HepG2 (cell line): ENCODE measurements around the gene CCDC97. TPM values are rescaled to one million over a fixed set of nuclear protein-coding genes. Genes with fewer than 3 reads are reported as not detected.

Experiments
- DR1 ChIP-seq: sonication (generic); formaldehyde crosslinking; IDR thresholded peaks from 2 replicates; pipeline ENCODE4 v1.8.0; 2021; ENCODE audit warnings: mild to moderate bottlenecking, missing genetic modification reagents, inconsistent platforms
- TBL1XR1 ChIP-seq: fragments of 150-350 bp; IDR thresholded peaks from 2 replicates; pipeline ENCODE4 v1.6.1; 2014; ENCODE audit warnings: borderline replicate concordance, low read length; ENCODE audit not compliant: partially characterized antibody
- YEATS2 ChIP-seq: sonication (generic); formaldehyde crosslinking; IDR thresholded peaks from 2 replicates; pipeline ENCODE4 v1.4.0; 2020; ENCODE audit warnings: missing genetic modification reagents, borderline replicate concordance
- ZC3H13 ChIP-seq: sonication (generic); formaldehyde crosslinking; IDR thresholded peaks from 2 replicates; pipeline ENCODE4 v1.8.1; 2023; ENCODE audit warnings: mild to moderate bottlenecking, missing genetic modification reagents, moderate library complexity
- ZNF136 ChIP-seq: sonication (generic); formaldehyde crosslinking; IDR thresholded peaks from 2 replicates; pipeline ENCODE4 v1.8.1; 2022; ENCODE audit warnings: low read depth, mild to moderate bottlenecking, moderate library complexity, missing genetic modification reagents
- ZNF549 ChIP-seq: sonication (generic); formaldehyde crosslinking; IDR thresholded peaks from 2 replicates; pipeline ENCODE4 v1.5.0; 2020; ENCODE audit warnings: missing genetic modification reagents
- polyA plus RNA-seq, 8 experiments: library from polyadenylated mRNA; depleted of rRNA in 3 of 8; stranded (reverse) in 7 of 8; unstranded in 1 of 8; fragments of >200 nt; fragmentation: Illumina TruSeq in 4 of 8; extraction: Trizol in 4 of 8; gene quantifications; 2 replicates each; pipeline versions ENCODE4 v1.2.1 to v1.2.3, GENCODE V29; 2011 to 2016; ENCODE audit warnings: low read depth in 4 of 8, missing spikeins in 1 of 8, mixed read lengths in 1 of 8; ENCODE audit not compliant: insufficient read depth in 1 of 8
- total RNA-seq, 5 experiments: library from RNA; depleted of rRNA; stranded (reverse); fragments of >200 nt; fragmentation: Illumina TruSeq; extraction: Trizol; gene quantifications; 2 replicates each; pipeline ENCODE4 v1.2.3, GENCODE V29; 2016; ENCODE audit warnings: low read depth in 1 of 5
- TF ChIP-seq, protein P1 (sequence below): sonication (generic); formaldehyde crosslinking; IDR thresholded peaks from 2 replicates; pipeline ENCODE4 v1.4.0; 2020; ENCODE audit warnings: missing genetic modification reagents, borderline replicate concordance
- TF ChIP-seq, protein P2 (sequence below): sonication (generic); formaldehyde crosslinking; IDR thresholded peaks from 2 replicates; pipeline ENCODE4 v1.8.0; 2023; ENCODE audit warnings: mild to moderate bottlenecking, missing genetic modification reagents
- TF ChIP-seq, protein P3 (sequence below): sonication (generic); formaldehyde crosslinking; IDR thresholded peaks from 2 replicates; pipeline ENCODE4 v1.8.1; 2022; ENCODE audit warnings: low read depth, mild to moderate bottlenecking, missing genetic modification reagents
- TF ChIP-seq, protein P4 (sequence below): sonication (generic); formaldehyde crosslinking; IDR thresholded peaks from 2 replicates; pipeline ENCODE4 v1.8.1; 2023; ENCODE audit warnings: mild to moderate bottlenecking, missing genetic modification reagents
- TF ChIP-seq, protein P5 (sequence below): sonication (generic); formaldehyde crosslinking; IDR thresholded peaks from 2 replicates; pipeline ENCODE4 v1.5.1; 2020; ENCODE audit warnings: mild to moderate bottlenecking, moderate library complexity, missing genetic modification reagents
- TF ChIP-seq, protein P6 (sequence below): sonication (generic); formaldehyde crosslinking; IDR thresholded peaks from 2 replicates; pipeline ENCODE4 v1.9.0; 2021; ENCODE audit warnings: missing genetic modification reagents, mild to moderate bottlenecking, borderline replicate concordance
- TF ChIP-seq, protein P7 (sequence below): fragments of 450-650 bp; IDR thresholded peaks from 2 replicates; pipeline ENCODE4 v1.6.1; 2016

Gene CCDC97
- total and polyA plus RNA-seq, 2 of the 13 experiments (the other 11 are each of a cell fraction or from before 2014, with no cell fraction given) = 6.2 to 7.3 TPM

DNA sequence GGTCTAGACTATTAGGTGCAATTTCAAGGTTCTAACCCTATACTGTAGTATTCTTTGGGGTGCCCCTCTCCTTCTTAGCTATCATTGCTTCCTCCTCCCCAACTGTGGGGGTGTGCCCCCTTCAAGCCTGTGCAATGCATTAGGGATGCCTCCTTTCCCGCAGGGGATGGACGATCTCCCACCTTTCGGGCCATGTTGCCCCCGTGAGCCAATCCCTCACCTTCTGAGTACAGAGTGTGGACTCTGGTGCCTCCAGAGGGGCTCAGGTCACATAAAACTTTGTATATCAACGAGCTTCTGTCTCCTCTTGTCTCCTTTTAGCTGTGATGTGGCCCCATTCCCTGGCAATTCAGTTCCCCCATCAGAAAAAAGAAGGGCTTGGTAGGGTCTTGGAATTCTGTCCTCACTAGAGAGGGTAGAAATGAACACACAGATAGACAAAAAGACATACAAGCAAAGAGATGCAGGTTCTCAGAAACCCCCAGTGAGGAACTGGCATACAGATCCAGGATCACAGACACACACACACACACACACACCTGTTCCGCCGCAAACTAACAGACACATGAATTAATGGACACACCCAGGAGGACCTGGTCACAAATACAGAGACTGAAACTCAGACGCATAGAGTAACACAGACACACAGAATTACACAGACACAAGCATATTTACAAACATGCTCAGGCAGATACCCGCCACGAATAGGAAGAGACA lies 48.3 kb upstream of the CCDC97 start (continued):
- TF ChIP-seq, protein P1, sequence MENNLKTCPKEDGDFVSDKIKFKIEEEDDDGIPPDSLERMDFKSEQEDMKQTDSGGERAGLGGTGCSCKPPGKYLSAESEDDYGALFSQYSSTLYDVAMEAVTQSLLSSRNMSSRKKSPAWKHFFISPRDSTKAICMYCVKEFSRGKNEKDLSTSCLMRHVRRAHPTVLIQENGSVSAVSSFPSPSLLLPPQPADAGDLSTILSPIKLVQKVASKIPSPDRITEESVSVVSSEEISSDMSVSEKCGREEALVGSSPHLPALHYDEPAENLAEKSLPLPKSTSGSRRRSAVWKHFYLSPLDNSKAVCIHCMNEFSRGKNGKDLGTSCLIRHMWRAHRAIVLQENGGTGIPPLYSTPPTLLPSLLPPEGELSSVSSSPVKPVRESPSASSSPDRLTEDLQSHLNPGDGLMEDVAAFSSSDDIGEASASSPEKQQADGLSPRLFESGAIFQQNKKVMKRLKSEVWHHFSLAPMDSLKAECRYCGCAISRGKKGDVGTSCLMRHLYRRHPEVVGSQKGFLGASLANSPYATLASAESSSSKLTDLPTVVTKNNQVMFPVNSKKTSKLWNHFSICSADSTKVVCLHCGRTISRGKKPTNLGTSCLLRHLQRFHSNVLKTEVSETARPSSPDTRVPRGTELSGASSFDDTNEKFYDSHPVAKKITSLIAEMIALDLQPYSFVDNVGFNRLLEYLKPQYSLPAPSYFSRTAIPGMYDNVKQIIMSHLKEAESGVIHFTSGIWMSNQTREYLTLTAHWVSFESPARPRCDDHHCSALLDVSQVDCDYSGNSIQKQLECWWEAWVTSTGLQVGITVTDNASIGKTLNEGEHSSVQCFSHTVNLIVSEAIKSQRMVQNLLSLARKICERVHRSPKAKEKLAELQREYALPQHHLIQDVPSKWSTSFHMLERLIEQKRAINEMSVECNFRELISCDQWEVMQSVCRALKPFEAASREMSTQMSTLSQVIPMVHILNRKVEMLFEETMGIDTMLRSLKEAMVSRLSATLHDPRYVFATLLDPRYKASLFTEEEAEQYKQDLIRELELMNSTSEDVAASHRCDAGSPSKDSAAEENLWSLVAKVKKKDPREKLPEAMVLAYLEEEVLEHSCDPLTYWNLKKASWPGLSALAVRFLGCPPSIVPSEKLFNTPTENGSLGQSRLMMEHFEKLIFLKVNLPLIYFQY = no peak
- TF ChIP-seq ZNF136 (no peak), TBL1XR1 (no peak), ZNF549 (CRISPR knock-in tag) (no peak), ZC3H13 (CRISPR knock-in tag) (0 out of 2 replicates have a peak, but pooled peaks have one; percentile 57), DR1 (CRISPR knock-in tag) (no peak), YEATS2 (no peak)
- TF ChIP-seq, protein P2, sequence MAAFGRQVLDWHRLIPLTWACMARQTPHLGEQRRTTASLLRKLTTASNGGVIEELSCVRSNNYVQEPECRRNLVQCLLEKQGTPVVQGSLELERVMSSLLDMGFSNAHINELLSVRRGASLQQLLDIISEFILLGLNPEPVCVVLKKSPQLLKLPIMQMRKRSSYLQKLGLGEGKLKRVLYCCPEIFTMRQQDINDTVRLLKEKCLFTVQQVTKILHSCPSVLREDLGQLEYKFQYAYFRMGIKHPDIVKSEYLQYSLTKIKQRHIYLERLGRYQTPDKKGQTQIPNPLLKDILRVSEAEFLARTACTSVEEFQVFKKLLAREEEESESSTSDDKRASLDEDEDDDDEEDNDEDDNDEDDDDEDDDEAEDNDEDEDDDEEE = no peak
- TF ChIP-seq, protein P3, sequence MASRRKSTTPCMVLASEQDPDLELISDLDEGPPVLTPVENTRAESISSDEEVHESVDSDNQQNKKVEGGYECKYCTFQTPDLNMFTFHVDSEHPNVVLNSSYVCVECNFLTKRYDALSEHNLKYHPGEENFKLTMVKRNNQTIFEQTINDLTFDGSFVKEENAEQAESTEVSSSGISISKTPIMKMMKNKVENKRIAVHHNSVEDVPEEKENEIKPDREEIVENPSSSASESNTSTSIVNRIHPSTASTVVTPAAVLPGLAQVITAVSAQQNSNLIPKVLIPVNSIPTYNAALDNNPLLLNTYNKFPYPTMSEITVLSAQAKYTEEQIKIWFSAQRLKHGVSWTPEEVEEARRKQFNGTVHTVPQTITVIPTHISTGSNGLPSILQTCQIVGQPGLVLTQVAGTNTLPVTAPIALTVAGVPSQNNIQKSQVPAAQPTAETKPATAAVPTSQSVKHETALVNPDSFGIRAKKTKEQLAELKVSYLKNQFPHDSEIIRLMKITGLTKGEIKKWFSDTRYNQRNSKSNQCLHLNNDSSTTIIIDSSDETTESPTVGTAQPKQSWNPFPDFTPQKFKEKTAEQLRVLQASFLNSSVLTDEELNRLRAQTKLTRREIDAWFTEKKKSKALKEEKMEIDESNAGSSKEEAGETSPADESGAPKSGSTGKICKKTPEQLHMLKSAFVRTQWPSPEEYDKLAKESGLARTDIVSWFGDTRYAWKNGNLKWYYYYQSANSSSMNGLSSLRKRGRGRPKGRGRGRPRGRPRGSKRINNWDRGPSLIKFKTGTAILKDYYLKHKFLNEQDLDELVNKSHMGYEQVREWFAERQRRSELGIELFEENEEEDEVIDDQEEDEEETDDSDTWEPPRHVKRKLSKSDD = no peak
- TF ChIP-seq, protein P4, sequence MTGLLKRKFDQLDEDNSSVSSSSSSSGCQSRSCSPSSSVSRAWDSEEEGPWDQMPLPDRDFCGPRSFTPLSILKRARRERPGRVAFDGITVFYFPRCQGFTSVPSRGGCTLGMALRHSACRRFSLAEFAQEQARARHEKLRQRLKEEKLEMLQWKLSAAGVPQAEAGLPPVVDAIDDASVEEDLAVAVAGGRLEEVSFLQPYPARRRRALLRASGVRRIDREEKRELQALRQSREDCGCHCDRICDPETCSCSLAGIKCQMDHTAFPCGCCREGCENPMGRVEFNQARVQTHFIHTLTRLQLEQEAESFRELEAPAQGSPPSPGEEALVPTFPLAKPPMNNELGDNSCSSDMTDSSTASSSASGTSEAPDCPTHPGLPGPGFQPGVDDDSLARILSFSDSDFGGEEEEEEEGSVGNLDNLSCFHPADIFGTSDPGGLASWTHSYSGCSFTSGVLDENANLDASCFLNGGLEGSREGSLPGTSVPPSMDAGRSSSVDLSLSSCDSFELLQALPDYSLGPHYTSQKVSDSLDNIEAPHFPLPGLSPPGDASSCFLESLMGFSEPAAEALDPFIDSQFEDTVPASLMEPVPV (CRISPR knock-in tag) = no peak
- TF ChIP-seq, protein P5, sequence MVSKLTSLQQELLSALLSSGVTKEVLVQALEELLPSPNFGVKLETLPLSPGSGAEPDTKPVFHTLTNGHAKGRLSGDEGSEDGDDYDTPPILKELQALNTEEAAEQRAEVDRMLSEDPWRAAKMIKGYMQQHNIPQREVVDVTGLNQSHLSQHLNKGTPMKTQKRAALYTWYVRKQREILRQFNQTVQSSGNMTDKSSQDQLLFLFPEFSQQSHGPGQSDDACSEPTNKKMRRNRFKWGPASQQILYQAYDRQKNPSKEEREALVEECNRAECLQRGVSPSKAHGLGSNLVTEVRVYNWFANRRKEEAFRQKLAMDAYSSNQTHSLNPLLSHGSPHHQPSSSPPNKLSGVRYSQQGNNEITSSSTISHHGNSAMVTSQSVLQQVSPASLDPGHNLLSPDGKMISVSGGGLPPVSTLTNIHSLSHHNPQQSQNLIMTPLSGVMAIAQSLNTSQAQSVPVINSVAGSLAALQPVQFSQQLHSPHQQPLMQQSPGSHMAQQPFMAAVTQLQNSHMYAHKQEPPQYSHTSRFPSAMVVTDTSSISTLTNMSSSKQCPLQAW (CRISPR knock-in tag) = no peak
- TF ChIP-seq, protein P6, sequence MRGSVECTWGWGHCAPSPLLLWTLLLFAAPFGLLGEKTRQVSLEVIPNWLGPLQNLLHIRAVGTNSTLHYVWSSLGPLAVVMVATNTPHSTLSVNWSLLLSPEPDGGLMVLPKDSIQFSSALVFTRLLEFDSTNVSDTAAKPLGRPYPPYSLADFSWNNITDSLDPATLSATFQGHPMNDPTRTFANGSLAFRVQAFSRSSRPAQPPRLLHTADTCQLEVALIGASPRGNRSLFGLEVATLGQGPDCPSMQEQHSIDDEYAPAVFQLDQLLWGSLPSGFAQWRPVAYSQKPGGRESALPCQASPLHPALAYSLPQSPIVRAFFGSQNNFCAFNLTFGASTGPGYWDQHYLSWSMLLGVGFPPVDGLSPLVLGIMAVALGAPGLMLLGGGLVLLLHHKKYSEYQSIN (CRISPR knock-in tag) = no peak
- TF ChIP-seq, protein P7, sequence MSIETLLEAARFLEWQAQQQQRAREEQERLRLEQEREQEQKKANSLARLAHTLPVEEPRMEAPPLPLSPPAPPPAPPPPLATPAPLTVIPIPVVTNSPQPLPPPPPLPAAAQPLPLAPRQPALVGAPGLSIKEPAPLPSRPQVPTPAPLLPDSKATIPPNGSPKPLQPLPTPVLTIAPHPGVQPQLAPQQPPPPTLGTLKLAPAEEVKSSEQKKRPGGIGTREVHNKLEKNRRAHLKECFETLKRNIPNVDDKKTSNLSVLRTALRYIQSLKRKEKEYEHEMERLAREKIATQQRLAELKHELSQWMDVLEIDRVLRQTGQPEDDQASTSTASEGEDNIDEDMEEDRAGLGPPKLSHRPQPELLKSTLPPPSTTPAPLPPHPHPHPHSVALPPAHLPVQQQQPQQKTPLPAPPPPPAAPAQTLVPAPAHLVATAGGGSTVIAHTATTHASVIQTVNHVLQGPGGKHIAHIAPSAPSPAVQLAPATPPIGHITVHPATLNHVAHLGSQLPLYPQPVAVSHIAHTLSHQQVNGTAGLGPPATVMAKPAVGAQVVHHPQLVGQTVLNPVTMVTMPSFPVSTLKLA = no peak
